Adrenal gland (tissue), 12 donors: ENCODE measurements around the gene GALR2. TPM values are rescaled to one million over a fixed set of nuclear protein-coding genes. Genes with fewer than 3 reads are reported as not detected.

Source experiments
- DNase-seq, 7 donors: peaks; one replicate each; pipeline ENCODE4 v3.0.0-alpha.2; 2019 to 2020
- H3K27ac ChIP-seq, 5 donors: fragments of 200-600 bp; sonication (generic) in 4 of 5; 1 replicate in 3 of 5; 2 replicates in 2 of 5; pipeline versions ENCODE4 v1.5.1 to v1.8.0; 2016 to 2020; ENCODE audit warnings: mild to moderate bottlenecking in 1 of 5
- H3K27me3 ChIP-seq: fragments of 200-600 bp; 2 replicates; pipeline ENCODE4 v1.8.0; 2021
- H3K36me3 ChIP-seq, 2 donors: fragments of 200-600 bp; replicated peaks in 1 of 2; 1 replicate in 1 of 2; 2 replicates in 1 of 2; pipeline versions ENCODE4 v1.5.1 to v1.8.0; 2018 to 2022
- H3K4me1 ChIP-seq, 2 donors: fragments of 200-600 bp; replicated peaks in 1 of 2; 1 replicate in 1 of 2; 2 replicates in 1 of 2; pipeline versions ENCODE4 v1.5.1 to v1.8.0; 2018 to 2021
- H3K4me3 ChIP-seq, 4 donors: fragments of 200-600 bp; sonication (generic) in 3 of 4; one replicate each; pipeline ENCODE4 v1.5.1; 2016 to 2018
- H3K9me3 ChIP-seq, 3 donors: fragments of 200-600 bp; sonication (generic) in 1 of 3; replicated peaks in 1 of 3; 1 replicate in 2 of 3; 2 replicates in 1 of 3; pipeline versions ENCODE4 v1.5.1 to v1.8.0; 2016 to 2021
- CTCF ChIP-seq, 6 experiments: fragments of 450-650 bp in 4 of 6; fragments of 200-600 bp in 2 of 6; sonication (generic) in 1 of 6; IDR thresholded peaks; 1 replicate in 5 of 6; 2 replicates in 1 of 6; pipeline versions ENCODE4 v1.5.1 to v1.8.0; 2016 to 2021; ENCODE audit warnings: antibody characterized with exemption in 6 of 6, mild to moderate bottlenecking in 2 of 6, moderate library complexity in 1 of 6
- POLR2A ChIP-seq, 2 donors: fragments of 450-650 bp; IDR thresholded peaks; one replicate each; pipeline ENCODE4 v1.6.1; 2017; ENCODE audit warnings: antibody characterized with exemption in 2 of 2, mild to moderate bottlenecking in 2 of 2, moderate library complexity in 1 of 2
- WGBS, 4 donors: extraction: QIAGEN DNeasy Blood & Tissue Kit in 2 of 4; methylation state at CpG; one replicate each; pipeline versions ENCODE4 v1.1.5 to v1.1.7; 2013 to 2017; 5-methylcytosine and 5-hydroxymethylcytosine counted together
- intact Hi-C, 2 donors: fragments of 100-400 bp; cut with DNase I; formaldehyde crosslinking; loops; one replicate each; pipeline versions ENCODE4 v1.14.1 to v1.15.0; 2022 to 2023
- polyA plus RNA-seq, 3 donors: library from polyadenylated mRNA; stranded (reverse); fragments of 200-250 nt in 2 of 3; fragments of 350-450 nt in 1 of 3; fragmentation: Illumina TruSeq in 1 of 3; extraction: RNeasy Lipid Tissue Mini Kit (QIAGEN cat#74804) in 1 of 3; gene quantifications; one replicate each; pipeline ENCODE4 v1.2.3, GENCODE V29; 2013 to 2014
- total RNA-seq, 9 donors: library from RNA; depleted of rRNA in 4 of 9; stranded (reverse); fragments of >200 nt in 4 of 9; fragments of 120-200 nt in 1 of 9; fragmentation: NEBNext Ultra II Directional in 1 of 9; extraction: Animal tissue kit (Norgen Biotek cat#: 25700) in 1 of 9; gene quantifications; one replicate each; pipeline versions ENCODE4 v1.1.0 to v1.2.4, GENCODE V29; 2013 to 2023
- donor health status: healthy with polysubstance abuse.
- donor health status: Bipolar disorder and iron deficiency.
- donor health status: DM: yes; HTN: yes; CAD: no.
- donor health status: DM: no; HTN: no; CAD: no.
- donor health status: DM: no; HTN: no; CAD: no.
- donor health status: DM: yes; HTN: yes; CAD: no.

Gene GALR2
- total and polyA plus RNA-seq, 12 donors: 0.27 TPM; not detected in 11

GRCh38 chr17:76085066-76085730, 10.6 kb downstream of the GALR2 start:
- intact Hi-C loops: no loop called here
- TF ChIP-seq CTCF (IDR thresholded peaks at IDR 0.05) (no peak), POLR2A (IDR thresholded peaks at IDR 0.05) (no peak)
- WGBS, 4 donors: 76 to 95% (median 83%) methylated on average over 6 to 17 of the region's 17 CpGs
- Histone ChIP-seq H3K36me3 (peaks cover 0 to 72% of the 10 kb centered on the region in 2 donors), H3K27me3 (no peaks in the 10 kb centered on the region), H3K27ac (no peak overlapping the region), H3K9me3 (no peaks in the 10 kb centered on the region), H3K4me3 (no peak overlapping the region), H3K4me1 (no peaks in the 10 kb centered on the region)
- DNase-seq: no peak

GRCh38 chr17:76085731-76086366, 11.3 kb downstream of the GALR2 start:
- Histone ChIP-seq H3K36me3 (peaks cover 0 to 78% of the 10 kb centered on the region in 2 donors), H3K4me3 (no peak overlapping the region), H3K27ac (no peak overlapping the region), H3K27me3 (no peaks in the 10 kb centered on the region), H3K4me1 (no peaks in the 10 kb centered on the region), H3K9me3 (no peaks in the 10 kb centered on the region)
- intact Hi-C loops: no loop called here
- no peak for DNase-seq
- WGBS, 4 donors: 91 to 93% (median 92%) methylated on average over 9 to 13 of the region's 13 CpGs
- TF ChIP-seq POLR2A (IDR thresholded peaks at IDR 0.05) (no peak), CTCF (IDR thresholded peaks at IDR 0.05) (no peak)

- 92 to 100% (median 94%) methylated on average over 5 to 9 of the region's 9 CpGs for WGBS, 4 donors
These were observed 11.8 kb downstream of the GALR2 start for GRCh38 chr17:76086384-76086783.

GRCh38 chr17:76087531-76087930, 12.9 kb downstream of the GALR2 start:
- Histone ChIP-seq H3K4me1 (no peaks in the 10 kb centered on the region), H3K27me3 (no peaks in the 10 kb centered on the region), H3K9me3 (no peaks in the 10 kb centered on the region), H3K36me3 (peaks cover 0 to 91% of the 10 kb centered on the region in 2 donors), H3K27ac (no peak overlapping the region), H3K4me3 (no peak overlapping the region)
- intact Hi-C loops: no loop called here
- DNase-seq: no peak
- no peak for TF ChIP-seq POLR2A (IDR thresholded peaks at IDR 0.05)
- no peak for TF ChIP-seq CTCF (IDR thresholded peaks at IDR 0.05)
- 83 to 95% (median 86%) methylated on average over 7 to 11 of the region's 11 CpGs for WGBS, 4 donors

More at GRCh38 chr17:76086384-76086783, 11.8 kb downstream of the GALR2 start:
- Histone ChIP-seq H3K9me3 (no peaks in the 10 kb centered on the region), H3K36me3 (peaks cover 0 to 82% of the 10 kb centered on the region in 2 donors), H3K4me1 (no peaks in the 10 kb centered on the region), H3K27ac (no peak overlapping the region), H3K4me3 (no peak overlapping the region), H3K27me3 (no peaks in the 10 kb centered on the region)
- DNase-seq: no peak
- intact Hi-C loops: no loop called here
- TF ChIP-seq POLR2A (IDR thresholded peaks at IDR 0.05) (no peak), CTCF (IDR thresholded peaks at IDR 0.05) (no peak)
